Endothelial cell of umbilical vein (primary cell): Measurements from ENCODE around the gene PLEKHA6. TPM values are rescaled to one million over a fixed set of nuclear protein-coding genes. Genes with fewer than 3 reads are reported as not detected.

Experiments
- BruUV-seq: library from RNA; stranded (reverse); fragments of 400-500 nt; replicated peaks from 2 replicates; lab custom pipeline; 2021; lab: Mats Ljungman, UMichigan
- CTCF ChIA-PET: fragments of 300-600, 350-600 bp; sonication (Branson Sonifier 250); formaldehyde crosslinking; loops from one replicate; lab custom pipeline; 2021; ENCODE audit warnings: antibody characterized with exemption, inconsistent platforms; lab: Charles Lee
- POLR2A ChIA-PET: fragments of 300-600, 350-600 bp; sonication (Branson Sonifier 250); formaldehyde crosslinking; loops from one replicate; lab custom pipeline; 2021; ENCODE audit warnings: antibody characterized with exemption, inconsistent platforms; lab: Charles Lee
- DNase-seq: peaks from one replicate; pipeline ENCODE4 v3.0.0-alpha.2; 2011; ENCODE audit warnings: low read depth, low spot score
- FAIRE-seq: peaks from 2 replicates; lab custom pipeline; 2011; peaks lifted over from hg19 to GRCh38; lab: Jason Lieb, UNC
- H2AFZ ChIP-seq: 2 replicates; pipeline ENCODE4 v1.6.0; 2012; ENCODE audit warnings: low read depth, low read length, control low read depth, inconsistent platforms
- H3K27ac ChIP-seq: 2 replicates; pipeline ENCODE4 v1.5.1; 2011; ENCODE audit warnings: low read depth, mild to moderate bottlenecking, control low read depth, low read length, moderate library complexity; ENCODE audit not compliant: insufficient read depth
- H3K27me3 ChIP-seq, 2 experiments: 2 replicates each; pipeline versions ENCODE4 v1.6.0 to v1.6.1; 2011; ENCODE audit warnings: low read length in 2 of 2, mixed read lengths in 1 of 2; ENCODE audit not compliant: control insufficient read depth in 2 of 2, insufficient read depth in 2 of 2
- H3K36me3 ChIP-seq, 2 experiments: 2 replicates in 1 of 2; 3 replicates in 1 of 2; pipeline ENCODE4 v1.5.1; 2011; ENCODE audit warnings: low read length in 2 of 2, mild to moderate bottlenecking in 1 of 2, moderate library complexity in 1 of 2; ENCODE audit not compliant: control insufficient read depth in 2 of 2, insufficient read depth in 2 of 2; ENCODE audit errors: extremely low read depth in 1 of 2
- H3K4me1 ChIP-seq: 3 replicates; pipeline ENCODE4 v1.5.1; 2011; ENCODE audit warnings: mild to moderate bottlenecking, low read length; ENCODE audit not compliant: control insufficient read depth, insufficient read depth; ENCODE audit errors: extremely low read depth
- H3K4me2 ChIP-seq: 2 replicates; pipeline ENCODE4 v1.6.1; 2011; ENCODE audit warnings: low read length, control low read depth, mixed read lengths; ENCODE audit not compliant: insufficient read depth
- H3K4me3 ChIP-seq, 3 experiments: fragments of 200-600 bp in 1 of 3; sonication (generic), shearing (Covaris generic) in 1 of 3; replicated peaks in 1 of 3; 2 replicates each; pipeline ENCODE4 v1.5.1; 2011 to 2016; ENCODE audit warnings: control low read depth in 3 of 3, low read length in 3 of 3, mild to moderate bottlenecking in 2 of 3, inconsistent platforms in 1 of 3, low read depth in 1 of 3, moderate library complexity in 1 of 3; ENCODE audit not compliant: insufficient read depth in 1 of 3
- H3K79me2 ChIP-seq: 2 replicates; pipeline ENCODE4 v1.6.0; 2012; ENCODE audit warnings: low read length, inconsistent platforms; ENCODE audit not compliant: control insufficient read depth, insufficient read depth
- H3K9ac ChIP-seq: replicated peaks from 2 replicates; pipeline ENCODE3; 2011; ENCODE audit warnings: low read length, control low read depth; ENCODE audit not compliant: insufficient read depth; ENCODE audit errors: extremely low read depth
- H3K9me1 ChIP-seq: replicated peaks from 3 replicates; pipeline ENCODE4 v1.6.0; 2011; ENCODE audit warnings: mild to moderate bottlenecking, low read length; ENCODE audit not compliant: control insufficient read depth, insufficient read depth; ENCODE audit errors: extremely low read depth
- H3K9me3 ChIP-seq: replicated peaks from 2 replicates; pipeline ENCODE4 v1.5.1; 2012; ENCODE audit warnings: low read length, inconsistent platforms; ENCODE audit not compliant: control insufficient read depth, insufficient read depth
- H4K20me1 ChIP-seq: replicated peaks from 2 replicates; pipeline ENCODE3; 2011; ENCODE audit warnings: mild to moderate bottlenecking, low read length; ENCODE audit not compliant: control insufficient read depth, insufficient read depth; ENCODE audit errors: extremely low read depth
- EZH2 ChIP-seq: IDR thresholded peaks from 2 replicates; pipeline ENCODE4 v1.6.1; 2012; ENCODE audit warnings: borderline replicate concordance, low read depth, mild to moderate bottlenecking, moderate library complexity, low read length, inconsistent platforms; ENCODE audit not compliant: severe bottlenecking
- FOS ChIP-seq: IDR thresholded peaks from 2 replicates; pipeline ENCODE4 v1.6.1; 2011; ENCODE audit warnings: mild to moderate bottlenecking, low read length, moderate library complexity, borderline replicate concordance; ENCODE audit not compliant: insufficient read depth
- GATA2 ChIP-seq: IDR thresholded peaks from 2 replicates; pipeline ENCODE4 v1.7.0; 2011; ENCODE audit warnings: low read depth, mild to moderate bottlenecking, moderate library complexity, mixed read lengths, low read length; ENCODE audit not compliant: insufficient read length, insufficient read depth
- JUN ChIP-seq: IDR thresholded peaks from 2 replicates; pipeline ENCODE4 v1.6.1; 2011; ENCODE audit warnings: borderline replicate concordance, low read depth; ENCODE audit not compliant: insufficient read length, insufficient read depth
- MYC ChIP-seq: IDR thresholded peaks from one replicate; pipeline ENCODE4 v1.6.1; 2011; ENCODE audit warnings: mild to moderate bottlenecking, low read depth, low read length
- POLR2A ChIP-seq: IDR thresholded peaks from 2 replicates; pipeline ENCODE4 v1.6.1; 2012; ENCODE audit warnings: low read depth, mild to moderate bottlenecking, control low read depth, low read length
- POLR2AphosphoS5 ChIP-seq: IDR thresholded peaks from 2 replicates; pipeline ENCODE4 v1.6.1; 2012; ENCODE audit warnings: low read depth, mild to moderate bottlenecking, control low read depth, low read length, moderate library complexity; ENCODE audit not compliant: insufficient read depth
- dilution Hi-C: fragments of 300-500 bp; cut with MboI; formaldehyde crosslinking; loops from one replicate; pipeline ENCODE4 v1.15.0; 2019; ENCODE audit warnings: low sequenced_read_pairs; ENCODE audit not compliant: extremely low pct_ligation_motif_present
- intact Hi-C: fragments of 100-400 bp; cut with micrococcal nuclease; formaldehyde crosslinking; loops from one replicate; pipeline ENCODE4 v1.10.0; 2022
- polyA plus RNA-seq, 4 experiments: library from polyadenylated mRNA; depleted of rRNA in 3 of 4; stranded (reverse) in 3 of 4; unstranded in 1 of 4; fragments of >200 nt; gene quantifications; 2 replicates each; pipeline versions ENCODE4 v1.2.1 to v1.2.3, GENCODE V29; 2011 to 2012; ENCODE audit warnings: missing spikeins in 1 of 4
- total RNA-seq: library from RNA; stranded (reverse); gene quantifications from 2 replicates; pipeline ENCODE4 v1.2.3, GENCODE V29; 2021
- TF ChIP-seq, protein P1 (sequence below): IDR thresholded peaks from 2 replicates; pipeline ENCODE4 v1.6.1; 2011; ENCODE audit not compliant: insufficient read depth, insufficient read length
- TF ChIP-seq, protein P2 (sequence below), 2 donors: IDR thresholded peaks; 1 replicate in 1 of 2; 2 replicates in 1 of 2; pipeline ENCODE4 v1.5.1; 2011; ENCODE audit warnings: low read length in 2 of 2, mild to moderate bottlenecking in 2 of 2, moderate library complexity in 2 of 2, control low read depth in 1 of 2, inconsistent platforms in 1 of 2, low read depth in 1 of 2; ENCODE audit not compliant: insufficient read depth in 1 of 2; ENCODE audit errors: extremely low read depth in 1 of 2

Gene PLEKHA6
- total and polyA plus RNA-seq, 2 donors (not counting 3 experiments of a cell fraction or from before 2014, with no cell fraction given) = 2.1 to 15.0 TPM

DNA sequence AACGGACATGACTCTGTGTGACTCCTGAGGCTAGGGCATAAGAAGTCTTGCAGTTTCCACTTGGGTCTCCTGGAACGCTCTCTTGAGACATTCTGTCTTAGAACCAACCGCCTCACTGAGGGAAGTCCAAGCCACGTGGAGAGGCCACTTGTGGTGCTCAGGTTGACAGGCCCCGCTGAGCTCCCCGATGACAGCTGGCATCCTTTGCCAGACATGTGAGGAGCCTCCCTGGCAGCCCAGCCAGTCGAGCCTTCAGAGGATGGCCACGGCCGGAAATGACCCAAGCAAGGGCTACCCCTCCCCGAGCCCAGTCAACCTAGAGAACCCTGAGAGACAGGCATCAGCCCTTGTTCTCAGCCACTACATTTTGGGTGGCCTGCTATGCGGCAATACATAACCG, 20.7 kb downstream of the PLEKHA6 start:
- Histone ChIP-seq H3K4me1 (peaks cover 20% of the 10 kb centered on the region), H3K9me3 (no peaks in the 10 kb centered on the region), H3K4me2 (no peak overlapping the region), H3K9me1 (no peaks in the 10 kb centered on the region), H3K27ac (no peak overlapping the region), H3K79me2 (no peaks in the 10 kb centered on the region), H4K20me1 (no peaks in the 10 kb centered on the region), H2AFZ (no peak overlapping the region), H3K4me3 (no peak overlapping the region), H3K36me3 (no peaks in the 10 kb centered on the region), H3K27me3 (no peaks in the 10 kb centered on the region), H3K9ac (no peak overlapping the region)
- FAIRE-seq (no peak), DNase-seq (no peak)
- intact Hi-C loops = loop anchor here (1.0 kb wide), 1 partner anchor 26 kb away; no protein-coding TSS in a partner anchor
- dilution Hi-C loops = loop anchor here (25.0 kb wide), 1 partner anchor 177 kb away; the partner anchor contains the start of genes ETNK2 and REN
- BruUV-seq = no TSS peak
- CTCF ChIA-PET = interaction anchor here (1.1 to 1.2 kb wide), 2 partner anchors 12 to 15 kb away, joined by 3 read pairs; no protein-coding TSS in a partner anchor
- POLR2A ChIA-PET = no interaction called here
- TF ChIP-seq, protein P1, sequence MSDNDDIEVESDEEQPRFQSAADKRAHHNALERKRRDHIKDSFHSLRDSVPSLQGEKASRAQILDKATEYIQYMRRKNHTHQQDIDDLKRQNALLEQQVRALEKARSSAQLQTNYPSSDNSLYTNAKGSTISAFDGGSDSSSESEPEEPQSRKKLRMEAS = no peak
- TF ChIP-seq POLR2AphosphoS5 (no peak), FOS (no peak), GATA2 (no peak), JUN (no peak), MYC (no peak), EZH2 (no peak), POLR2A (no peak)
- TF ChIP-seq, protein P2, sequence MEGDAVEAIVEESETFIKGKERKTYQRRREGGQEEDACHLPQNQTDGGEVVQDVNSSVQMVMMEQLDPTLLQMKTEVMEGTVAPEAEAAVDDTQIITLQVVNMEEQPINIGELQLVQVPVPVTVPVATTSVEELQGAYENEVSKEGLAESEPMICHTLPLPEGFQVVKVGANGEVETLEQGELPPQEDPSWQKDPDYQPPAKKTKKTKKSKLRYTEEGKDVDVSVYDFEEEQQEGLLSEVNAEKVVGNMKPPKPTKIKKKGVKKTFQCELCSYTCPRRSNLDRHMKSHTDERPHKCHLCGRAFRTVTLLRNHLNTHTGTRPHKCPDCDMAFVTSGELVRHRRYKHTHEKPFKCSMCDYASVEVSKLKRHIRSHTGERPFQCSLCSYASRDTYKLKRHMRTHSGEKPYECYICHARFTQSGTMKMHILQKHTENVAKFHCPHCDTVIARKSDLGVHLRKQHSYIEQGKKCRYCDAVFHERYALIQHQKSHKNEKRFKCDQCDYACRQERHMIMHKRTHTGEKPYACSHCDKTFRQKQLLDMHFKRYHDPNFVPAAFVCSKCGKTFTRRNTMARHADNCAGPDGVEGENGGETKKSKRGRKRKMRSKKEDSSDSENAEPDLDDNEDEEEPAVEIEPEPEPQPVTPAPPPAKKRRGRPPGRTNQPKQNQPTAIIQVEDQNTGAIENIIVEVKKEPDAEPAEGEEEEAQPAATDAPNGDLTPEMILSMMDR (IDR thresholded peaks at IDR 0.05; ENCODE audit: extremely low read depth in 1 of 2, insufficient read depth in 1 of 2, low read depth in 1 of 2, low read length in 2 of 2) = no peak
